ENCODE measurements around the gene YTHDF1. TPM values are rescaled to one million over a fixed set of nuclear protein-coding genes. Genes with fewer than 3 reads are reported as not detected.

YTHDF1 gene
- total RNA-seq, 1 donor from 2014 or later: 27.1 TPM

DNA sequence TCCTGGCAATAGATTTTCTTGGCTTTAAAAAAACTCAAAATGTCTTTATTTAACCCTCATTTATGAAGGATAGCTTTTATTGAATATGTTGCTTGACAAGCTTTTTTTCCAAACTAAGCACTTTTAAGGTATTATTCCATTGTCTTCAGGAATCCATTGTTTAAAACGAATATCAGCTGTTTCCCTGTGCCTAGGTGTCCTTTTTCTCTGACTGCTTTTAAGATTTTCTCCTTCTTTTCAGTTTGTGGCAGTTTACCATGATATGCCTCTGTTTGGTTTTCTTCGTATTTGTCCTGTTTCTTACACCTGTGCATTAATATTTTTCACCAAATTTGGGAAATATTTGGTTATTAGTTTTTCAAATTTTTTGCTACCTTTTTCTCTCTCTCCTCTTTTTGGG, 68.4 kb downstream of the YTHDF1 start:
- Histone ChIP-seq H3K27me3 (ENCODE audit: control insufficient read depth, insufficient read depth, low read length) (no peaks in the 10 kb centered on the region), H3K36me3 (ENCODE audit: control insufficient read depth, insufficient read depth, low read length) (no peaks in the 10 kb centered on the region), H3K4me3 (ENCODE audit: low read depth, low read length) (no peak overlapping the region)
- TF ChIP-seq, protein P1, sequence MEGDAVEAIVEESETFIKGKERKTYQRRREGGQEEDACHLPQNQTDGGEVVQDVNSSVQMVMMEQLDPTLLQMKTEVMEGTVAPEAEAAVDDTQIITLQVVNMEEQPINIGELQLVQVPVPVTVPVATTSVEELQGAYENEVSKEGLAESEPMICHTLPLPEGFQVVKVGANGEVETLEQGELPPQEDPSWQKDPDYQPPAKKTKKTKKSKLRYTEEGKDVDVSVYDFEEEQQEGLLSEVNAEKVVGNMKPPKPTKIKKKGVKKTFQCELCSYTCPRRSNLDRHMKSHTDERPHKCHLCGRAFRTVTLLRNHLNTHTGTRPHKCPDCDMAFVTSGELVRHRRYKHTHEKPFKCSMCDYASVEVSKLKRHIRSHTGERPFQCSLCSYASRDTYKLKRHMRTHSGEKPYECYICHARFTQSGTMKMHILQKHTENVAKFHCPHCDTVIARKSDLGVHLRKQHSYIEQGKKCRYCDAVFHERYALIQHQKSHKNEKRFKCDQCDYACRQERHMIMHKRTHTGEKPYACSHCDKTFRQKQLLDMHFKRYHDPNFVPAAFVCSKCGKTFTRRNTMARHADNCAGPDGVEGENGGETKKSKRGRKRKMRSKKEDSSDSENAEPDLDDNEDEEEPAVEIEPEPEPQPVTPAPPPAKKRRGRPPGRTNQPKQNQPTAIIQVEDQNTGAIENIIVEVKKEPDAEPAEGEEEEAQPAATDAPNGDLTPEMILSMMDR (IDR thresholded peaks at IDR 0.05; ENCODE audit: insufficient read depth, low read length, severe bottlenecking): no peak
- DNase-seq (ENCODE audit: low read depth) (no peak), FAIRE-seq (no peak)

Other genes with a start within 250 kb of the YTHDF1 start
- not detected in 2 replicates for gene BHLHE23, start 209.2 kb downstream of the YTHDF1 start, total RNA-seq
- not detected in 2 replicates for gene BIRC7, start 19.8 kb upstream of the YTHDF1 start, total RNA-seq
- gene NKAIN4, start 38.3 kb upstream of the YTHDF1 start, total RNA-seq: 0.13 and 1.1 TPM in 2 replicates
- gene ARFGAP1, start 56.7 kb upstream of the YTHDF1 start, total RNA-seq: 48.8 and 49.2 TPM in 2 replicates
- not detected in 2 replicates for gene COL20A1, start 77.1 kb upstream of the YTHDF1 start, total RNA-seq
- not detected in 2 replicates for gene CHRNA4, start 145.2 kb upstream of the YTHDF1 start, total RNA-seq

Measured in bronchial epithelial cell (primary cell).